NCI-H82 (cell line): Measurements from ENCODE around the gene KRIT1.
A peak's percentile ranks its signal among the peaks of the same experiment; 100 is the strongest.
"Not testable (repeated sequence)": the region's sequence is repeated elsewhere in the genome, so short reads cannot be mapped to it uniquely, and the experiment has no call there.

Experiments used
- DNase-seq: peaks from one replicate; lab custom pipeline; 2025; lab: John Stamatoyannopoulos, UW

KRIT1 gene

GRCh38 chr7:92246360-92247101 lies 817 bp upstream of the KRIT1 start:
- DNase-seq: peak; percentile 64

GRCh38 chr7:92244808-92245486 lies 767 bp downstream of the KRIT1 start:
- DNase-seq: no peak

GRCh38 chr7:92242972-92243371 lies 2.7 kb downstream of the KRIT1 start:
- no peak for DNase-seq

- no peak for DNase-seq
Measured at GRCh38 chr7:92230547-92230946, 15.2 kb downstream of the KRIT1 start.

GRCh38 chr7:92228742-92229141 lies 17.0 kb downstream of the KRIT1 start:
- no peak for DNase-seq

GRCh38 chr7:92228100-92228499 lies 17.6 kb downstream of the KRIT1 start:
- no peak for DNase-seq

GRCh38 chr7:92226981-92227380 lies 18.7 kb downstream of the KRIT1 start:
- no peak for DNase-seq

- no peak for DNase-seq
Measured at GRCh38 chr7:92221766-92222165, 23.9 kb downstream of the KRIT1 start.

GRCh38 chr7:92206672-92207071 lies 39.0 kb downstream of the KRIT1 start:
- no peak for DNase-seq

- DNase-seq: no peak
Measured at GRCh38 chr7:92205987-92206386, 39.7 kb downstream of the KRIT1 start.

- DNase-seq: no peak
Measured at GRCh38 chr7:92200791-92201190, 44.9 kb downstream of the KRIT1 start.

- DNase-seq: no peak
Measured at GRCh38 chr7:92192326-92192725, 53.4 kb downstream of the KRIT1 start.

- DNase-seq: not testable (repeated sequence)
Measured at GRCh38 chr7:92189246-92189645, 56.5 kb downstream of the KRIT1 start.

- DNase-seq: not testable (repeated sequence)
Measured at GRCh38 chr7:92184294-92184693, 61.4 kb downstream of the KRIT1 start.

- DNase-seq: peak; percentile 72
Measured at GRCh38 chr7:92178928-92179924, 66.5 kb downstream of the KRIT1 start, which contains the start of gene LRRD1. LRRD1 (minus strand) TSS chr7:92179142; CDS start chr7:92165202, 13,940 bp downstream.

- DNase-seq: peak; percentile 10
Measured at GRCh38 chr7:92177362-92177761, 68.4 kb downstream of the KRIT1 start.

- DNase-seq: not testable (repeated sequence)
Measured at GRCh38 chr7:92169529-92169928, 76.2 kb downstream of the KRIT1 start.

GRCh38 chr7:92161271-92161670 lies 84.4 kb downstream of the KRIT1 start:
- no peak for DNase-seq

- DNase-seq: no peak
Measured at GRCh38 chr7:92158660-92159575, 86.8 kb downstream of the KRIT1 start.

GRCh38 chr7:92156990-92157389 lies 88.7 kb downstream of the KRIT1 start:
- peak; percentile 79 for DNase-seq

- no peak for DNase-seq
Measured at GRCh38 chr7:92155108-92155739, 90.5 kb downstream of the KRIT1 start.
